HPDE6-E6E7 (cell line): Measurements from ENCODE around the gene DHX38.

Experiments used
- DNase-seq: peaks from one replicate; pipeline ENCODE4 v3.0.0; 2011; ENCODE audit warnings: missing footprints; ENCODE audit errors: extremely low spot score

The DHX38 gene

DNA sequence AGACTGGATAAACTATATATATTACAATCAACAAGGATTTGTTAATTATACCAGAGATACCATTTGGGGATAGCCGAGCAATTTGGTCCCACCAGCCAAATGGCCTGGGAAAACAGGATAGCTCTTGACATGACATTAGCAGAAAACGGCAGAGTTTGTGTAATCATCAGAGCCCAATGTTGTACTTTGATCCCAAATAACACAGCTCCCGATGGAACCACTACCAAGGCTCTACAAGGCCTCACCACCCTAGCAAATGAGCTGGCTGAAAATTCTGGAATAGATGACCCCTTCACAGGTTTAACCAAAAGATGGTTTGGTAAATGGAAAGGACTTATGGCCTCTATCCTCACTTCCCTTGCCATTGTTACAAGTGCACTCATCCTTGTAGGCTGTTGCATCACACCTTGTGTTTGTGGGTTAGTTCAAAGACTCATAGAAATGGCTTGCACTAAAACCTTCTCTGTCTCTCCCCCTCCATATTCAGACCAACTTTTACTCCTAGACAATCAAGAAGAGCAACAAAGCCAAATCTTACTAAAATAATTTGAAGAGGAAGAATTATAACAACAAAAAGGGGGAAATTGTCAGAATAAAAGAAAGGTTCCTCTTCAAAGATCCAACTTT lies 9.8 kb upstream of the DHX38 start:
- no peak for DNase-seq

GRCh38 chr16:72084445-72084844 lies 9.2 kb upstream of the DHX38 start:
- no peak for DNase-seq

- no peak for DNase-seq
Measured at GRCh38 chr16:72085002-72085401, 8.6 kb upstream of the DHX38 start.

DNA sequence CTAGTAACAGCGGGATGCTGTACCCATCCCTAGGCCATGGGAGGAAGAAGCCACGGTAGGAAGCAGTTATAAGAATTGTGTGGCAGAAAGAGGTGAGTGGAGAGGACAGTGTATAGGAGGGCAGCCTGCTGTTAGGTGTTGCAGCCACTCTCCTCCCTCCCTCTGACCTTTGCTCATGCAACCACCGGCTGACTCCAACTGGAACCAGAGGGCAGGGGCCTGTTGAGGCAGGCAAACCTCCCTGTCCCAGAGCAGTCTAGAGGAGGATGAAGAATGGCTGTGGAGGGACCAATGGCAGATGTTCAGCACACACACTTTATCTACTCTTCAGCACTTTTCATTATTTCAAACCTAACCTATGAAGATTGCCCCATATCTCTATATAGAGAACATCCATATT lies 2.4 kb upstream of the DHX38 start:
- no peak for DNase-seq

DNA sequence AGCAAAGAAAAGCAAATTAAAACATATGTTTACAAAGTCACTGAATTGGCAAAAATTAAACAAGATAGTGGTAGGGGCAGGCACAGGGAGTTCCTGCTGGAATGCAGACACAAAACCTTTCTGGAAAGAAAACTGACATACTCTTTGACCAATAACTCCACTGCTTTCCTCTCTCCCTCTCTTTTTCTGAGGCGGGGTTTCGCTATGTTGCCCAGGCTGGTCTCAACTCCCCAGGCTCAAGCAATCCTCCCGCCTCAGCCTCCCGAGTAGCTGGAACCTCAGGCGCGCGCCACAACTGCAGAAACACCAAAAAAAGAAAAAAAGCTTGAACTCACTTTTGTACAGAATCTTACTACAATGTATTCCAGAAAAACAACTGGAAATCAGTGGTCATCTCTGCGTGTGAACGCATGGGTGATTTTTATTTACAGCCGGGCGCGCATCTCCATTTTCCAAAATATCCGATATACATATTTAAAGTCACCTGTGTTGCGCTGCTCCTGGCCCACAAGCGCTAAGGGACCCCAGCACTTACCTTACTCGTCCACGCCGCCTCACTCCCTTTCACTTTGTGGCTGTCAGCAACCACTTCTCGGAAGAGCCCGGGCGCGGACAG lies 707 bp upstream of the DHX38 start:
- no peak for DNase-seq

DNA sequence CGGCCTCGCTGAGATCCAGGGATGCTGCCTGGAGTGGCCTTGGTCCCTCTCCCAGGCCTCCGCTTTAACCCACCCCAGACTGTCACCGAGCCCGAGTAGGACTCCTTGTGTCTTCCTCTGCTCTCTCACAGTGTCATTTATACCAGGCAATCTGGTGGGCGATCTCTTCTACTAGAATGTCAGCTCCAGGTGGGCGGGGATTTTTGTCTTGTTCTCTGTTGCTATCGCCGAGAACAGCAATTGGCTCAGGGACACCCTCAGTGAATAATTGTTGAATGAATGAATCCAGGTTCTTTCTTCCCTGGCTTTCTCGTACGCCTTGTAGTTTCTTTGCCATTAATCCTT lies 591 bp downstream of the DHX38 start:
- DNase-seq, result no peak

- DNase-seq, result no peak
Measured at GRCh38 chr16:72098936-72099335, 5.3 kb downstream of the DHX38 start.

DNA sequence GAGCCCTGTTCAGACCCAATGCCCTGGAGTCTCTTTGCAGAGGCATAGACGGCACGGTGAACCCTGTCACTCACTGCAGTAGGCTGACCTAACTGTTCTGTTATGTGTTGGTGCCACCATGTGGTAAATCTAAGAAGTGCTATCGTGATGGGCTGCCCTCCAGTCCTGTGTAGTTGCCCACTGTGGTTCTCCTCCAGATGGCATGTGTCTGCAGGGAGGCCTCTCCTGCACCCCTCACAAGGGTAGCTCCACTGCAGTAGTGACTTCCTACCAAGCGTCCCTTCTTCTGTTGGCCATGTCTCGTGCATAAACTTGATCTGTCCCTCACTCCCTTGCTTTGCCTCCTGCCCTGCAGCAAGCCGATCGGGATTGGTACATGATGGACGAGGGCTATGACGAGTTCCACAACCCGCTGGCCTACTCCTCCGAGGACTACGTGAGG lies 5.8 kb downstream of the DHX38 start:
- peak; percentile 72 for DNase-seq

DNA sequence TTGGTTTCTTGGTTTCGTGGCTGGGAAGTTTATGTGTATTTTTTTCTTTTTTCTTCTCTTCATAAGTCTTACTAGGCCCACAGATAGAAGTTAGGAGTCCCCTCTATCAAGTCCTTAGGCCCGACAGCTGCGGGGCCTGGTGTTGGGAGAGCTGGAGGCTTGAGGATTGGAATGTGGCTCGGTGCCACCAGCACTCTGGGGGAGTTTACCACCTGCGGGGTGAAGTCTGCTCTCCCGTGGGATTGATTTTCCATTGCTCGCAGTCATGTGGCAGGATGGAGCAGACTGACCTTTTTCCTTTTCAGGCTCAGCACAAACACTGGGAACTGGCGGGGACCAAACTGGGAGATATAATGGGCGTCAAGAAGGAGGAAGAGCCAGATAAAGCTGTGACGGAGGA lies 7.5 kb downstream of the DHX38 start:
- DNase-seq, result no peak

GRCh38 chr16:72104905-72105304 lies 11.3 kb downstream of the DHX38 start:
- no peak for DNase-seq

- DNase-seq, result no peak
Measured at GRCh38 chr16:72105978-72106377, 12.3 kb downstream of the DHX38 start.

DNA sequence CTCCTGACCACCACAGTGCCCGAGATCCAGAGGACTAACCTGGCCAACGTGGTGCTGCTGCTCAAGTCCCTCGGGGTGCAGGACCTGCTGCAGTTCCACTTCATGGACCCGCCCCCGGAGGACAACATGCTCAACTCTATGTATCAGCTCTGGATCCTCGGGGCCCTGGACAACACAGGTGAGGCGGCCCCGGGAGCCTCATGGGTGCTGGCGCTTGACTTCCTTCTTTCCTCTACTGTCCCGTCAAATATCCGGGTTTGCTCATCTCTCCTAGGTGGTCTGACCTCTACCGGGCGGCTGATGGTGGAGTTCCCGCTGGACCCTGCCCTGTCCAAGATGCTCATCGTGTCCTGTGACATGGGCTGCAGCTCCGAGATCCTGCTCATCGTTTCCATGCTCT lies 13.7 kb downstream of the DHX38 start:
- no peak for DNase-seq

GRCh38 chr16:72108353-72109102 lies 14.9 kb downstream of the DHX38 start:
- no peak for DNase-seq

- no peak for DNase-seq
Measured at GRCh38 chr16:72109300-72109699, 15.7 kb downstream of the DHX38 start.

GRCh38 chr16:72109966-72110530 lies 16.4 kb downstream of the DHX38 start:
- DNase-seq, result no peak

GRCh38 chr16:72110662-72111615 lies 17.3 kb downstream of the DHX38 start:
- no peak for DNase-seq

DNA sequence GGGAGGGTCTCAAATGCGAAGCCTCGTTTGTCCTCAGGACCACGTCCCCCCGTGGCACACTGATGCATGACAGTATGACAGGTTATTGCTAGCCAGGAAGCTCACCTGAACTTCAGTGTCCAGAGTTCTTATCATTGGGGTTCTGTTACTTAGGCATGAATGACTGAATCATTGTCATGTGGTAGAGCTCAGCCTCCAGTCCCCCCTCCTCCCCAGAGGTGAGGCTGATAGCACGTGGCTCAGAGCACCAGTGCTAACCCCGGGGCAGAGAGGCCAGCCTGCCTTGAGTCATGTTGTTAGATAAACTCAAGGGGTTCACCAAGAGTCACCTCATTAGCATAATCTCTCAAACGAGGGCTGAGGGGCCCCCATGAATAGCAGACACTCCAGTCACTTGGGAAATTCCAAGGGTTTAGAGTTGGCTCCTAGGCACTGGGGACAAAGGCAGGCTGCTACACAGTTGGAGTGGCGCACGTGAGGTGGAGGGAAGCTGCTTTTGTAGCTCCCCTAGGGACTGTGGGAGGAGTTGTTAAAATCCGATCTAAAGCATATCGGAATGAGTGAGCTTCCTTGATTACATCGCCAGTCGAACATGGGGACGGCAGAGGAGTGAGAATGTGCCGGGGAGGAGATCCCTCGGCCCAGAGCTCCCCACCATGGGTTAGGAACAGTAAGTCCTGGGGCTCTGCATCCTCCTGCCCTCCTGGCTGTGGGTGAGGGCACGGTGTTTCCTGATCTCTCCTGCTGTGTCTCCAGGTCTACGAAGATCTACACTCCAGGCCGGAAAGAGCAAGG lies 18.2 kb downstream of the DHX38 start:
- no peak for DNase-seq

DNA sequence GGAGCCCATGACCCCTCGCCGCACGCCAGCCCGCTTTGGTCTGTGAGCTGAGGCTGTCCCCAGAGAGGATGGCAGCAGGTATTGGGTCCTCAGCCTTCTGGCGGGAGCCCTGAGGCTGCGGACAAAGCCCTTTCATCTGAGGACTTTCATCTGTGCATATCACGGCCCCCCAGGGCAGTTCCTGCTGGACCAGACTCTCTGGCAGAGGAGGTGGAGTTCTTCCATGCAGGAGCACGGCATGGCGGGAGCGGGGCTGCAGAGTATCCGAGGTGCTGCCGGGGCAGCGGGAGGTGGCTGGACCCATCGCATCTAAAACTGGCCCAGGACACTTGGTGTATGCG lies 18.8 kb downstream of the DHX38 start:
- no peak for DNase-seq

GRCh38 chr16:72112906-72113615 lies 19.4 kb downstream of the DHX38 start:
- no peak for DNase-seq

DNA sequence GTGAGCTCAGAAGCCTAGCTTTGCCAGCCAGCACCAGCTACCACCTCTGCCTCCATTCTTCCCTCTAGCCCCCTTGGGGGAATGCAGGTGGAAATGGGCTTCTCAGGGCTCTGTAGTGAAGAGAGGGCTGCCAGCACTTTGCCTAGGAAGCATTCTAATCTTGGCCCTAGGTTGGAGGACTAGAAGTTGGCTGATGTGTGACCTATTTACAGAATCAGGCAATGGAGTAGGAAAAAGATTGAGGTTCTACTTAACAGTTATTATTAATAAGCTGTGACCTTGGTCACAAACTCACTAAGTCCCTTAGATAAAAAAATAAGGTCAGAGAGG lies 19.9 kb downstream of the DHX38 start:
- DNase-seq, result no peak

- DNase-seq, result no peak
Measured at GRCh38 chr16:72120026-72120425, 26.4 kb downstream of the DHX38 start.
